GM20431 (cell line): ENCODE results near the gene DOCK8.
"Not testable (repeated sequence)": the region's sequence is repeated elsewhere in the genome, so short reads cannot be mapped to it uniquely, and the experiment has no call there.

Experiments
- in situ Hi-C: fragments of 300-500 bp; cut with MseI, MboI; formaldehyde crosslinking; loops from one replicate; pipeline ENCODE4 v1.15.0; 2020; ENCODE audit warnings: low sequenced_read_pairs; ENCODE audit not compliant: unreplicated experiment

Gene DOCK8

DNA sequence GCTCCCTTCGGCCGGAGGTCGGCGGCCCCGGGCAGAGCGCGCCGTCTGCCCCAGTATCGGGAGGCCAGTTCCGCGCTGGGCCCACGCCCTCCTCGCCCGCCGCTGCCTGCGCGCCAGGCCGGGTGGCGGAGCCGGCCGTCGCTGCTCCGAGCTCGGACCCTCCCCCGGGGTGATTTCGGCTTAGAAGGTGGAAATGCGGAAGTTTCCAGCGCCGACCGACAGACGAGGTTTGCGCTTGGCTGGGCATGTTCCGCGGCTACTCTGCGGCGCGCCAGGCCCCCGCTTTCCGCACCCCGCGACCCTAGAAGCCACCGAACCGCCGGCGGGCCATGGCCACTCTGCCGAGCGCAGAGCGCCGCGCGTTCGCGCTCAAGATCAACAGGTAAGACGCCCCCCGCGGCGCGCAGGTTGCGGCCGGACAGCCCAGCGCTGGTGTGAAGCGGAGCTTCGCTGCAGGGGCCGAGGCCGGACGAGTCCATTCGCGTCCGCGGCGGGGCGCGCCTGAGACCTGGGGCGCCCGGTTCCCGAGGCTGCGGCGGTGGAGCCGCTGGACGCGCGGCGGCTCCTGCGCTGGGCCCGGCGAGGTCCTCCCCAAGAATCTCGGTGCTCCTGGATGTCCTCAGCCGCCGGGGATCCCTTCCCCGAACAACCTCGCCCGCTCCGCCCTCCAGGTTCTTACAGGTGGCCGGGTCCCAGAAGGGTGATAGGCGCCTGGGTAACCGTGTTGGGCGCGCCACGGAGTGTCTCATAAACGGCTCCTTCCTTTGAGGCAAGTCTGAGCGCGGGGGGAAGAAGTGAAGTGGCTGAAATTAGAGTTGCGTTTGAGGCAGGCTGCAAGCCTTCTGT lies at the start of gene DOCK8:
TSS of gene DOCK8 (plus strand) at position 218 of the 846 bp plus-strand sequence. CDS start at position 330, 112 bp downstream.
- in situ Hi-C loops: no loop called here

- in situ Hi-C loops: not testable (repeated sequence)
Measured at GRCh38 chr9:169757-170156, 44.9 kb upstream of the DOCK8 start.

GRCh38 chr9:178140-178825 lies 36.4 kb upstream of the DOCK8 start:
- in situ Hi-C loops: not testable (repeated sequence)

GRCh38 chr9:178970-179383 lies 35.7 kb upstream of the DOCK8 start, which contains the start of gene ZNG1A:
Gene ZNG1A, minus strand, starts transcription at chr9:179056. Its CDS starts 87 bp downstream, at chr9:178969.
- in situ Hi-C loops: not testable (repeated sequence)

DNA sequence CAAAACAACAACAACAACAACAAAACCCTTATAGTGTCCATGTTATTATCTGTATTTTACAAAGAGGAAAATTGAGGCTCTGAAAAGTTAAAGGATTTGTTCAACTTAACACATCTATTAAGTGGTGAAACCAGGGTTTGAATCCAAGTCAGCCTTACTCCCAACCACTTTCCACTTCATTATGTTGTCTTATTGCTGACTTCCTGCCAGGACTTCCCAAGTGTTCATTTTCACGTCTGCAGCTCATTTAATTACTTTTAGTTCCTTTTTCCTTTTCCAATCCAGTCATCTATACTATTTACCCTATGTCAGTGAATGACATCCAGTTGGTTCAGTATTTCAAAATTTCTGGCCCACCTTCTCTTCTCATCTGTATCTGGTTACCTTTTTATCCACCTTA lies 15.1 kb upstream of the DOCK8 start:
- in situ Hi-C loops: not testable (repeated sequence)

DNA sequence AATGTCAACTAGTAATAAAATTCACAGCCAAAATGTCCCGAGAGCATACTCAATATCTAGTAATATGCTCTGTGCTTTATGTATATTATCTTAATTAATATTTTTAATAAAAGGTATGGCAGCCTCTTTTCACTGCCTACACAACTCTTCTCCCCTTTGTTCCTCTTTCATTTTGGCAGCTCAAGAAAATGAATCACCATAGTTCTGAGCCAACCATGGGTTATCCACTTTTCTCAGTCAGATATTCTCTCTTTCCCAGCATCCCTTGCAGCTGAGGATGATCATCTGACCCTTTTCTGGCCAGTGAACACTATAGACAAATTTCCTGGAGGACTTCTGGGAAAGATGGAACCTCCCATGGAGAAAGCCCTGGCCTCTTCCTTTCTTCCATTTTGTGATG lies 8.2 kb upstream of the DOCK8 start:
- in situ Hi-C loops: no loop called here

DNA sequence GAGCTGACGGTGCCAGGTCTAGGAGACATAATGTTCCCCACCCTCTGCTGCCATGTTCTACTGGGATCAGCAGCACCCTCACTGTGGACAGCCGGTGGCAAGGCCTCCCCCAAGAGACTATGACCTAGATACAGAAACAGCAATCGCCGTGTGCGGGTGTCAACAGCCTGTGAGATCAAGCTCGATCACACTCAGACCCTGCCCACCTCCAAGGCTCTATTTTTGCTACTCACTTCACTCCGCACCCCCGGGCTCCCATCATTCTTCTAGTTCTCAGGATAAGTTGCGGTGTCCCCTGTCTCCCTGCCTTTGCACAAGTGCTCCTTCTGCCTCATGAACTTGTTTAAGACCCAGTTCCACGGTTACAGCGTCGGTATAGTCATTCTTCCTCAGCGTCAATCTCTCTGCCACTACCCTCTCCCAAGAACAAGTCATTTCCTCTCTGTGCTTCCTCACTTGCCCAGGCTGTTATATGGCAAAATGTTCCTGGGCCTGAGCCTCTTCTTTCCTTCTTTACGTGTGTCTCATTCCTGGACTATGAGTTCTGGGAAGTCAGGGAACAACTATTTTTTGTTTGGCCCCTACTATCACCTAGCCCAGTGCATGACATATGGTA lies 5.4 kb upstream of the DOCK8 start:
- in situ Hi-C loops: no loop called here

DNA sequence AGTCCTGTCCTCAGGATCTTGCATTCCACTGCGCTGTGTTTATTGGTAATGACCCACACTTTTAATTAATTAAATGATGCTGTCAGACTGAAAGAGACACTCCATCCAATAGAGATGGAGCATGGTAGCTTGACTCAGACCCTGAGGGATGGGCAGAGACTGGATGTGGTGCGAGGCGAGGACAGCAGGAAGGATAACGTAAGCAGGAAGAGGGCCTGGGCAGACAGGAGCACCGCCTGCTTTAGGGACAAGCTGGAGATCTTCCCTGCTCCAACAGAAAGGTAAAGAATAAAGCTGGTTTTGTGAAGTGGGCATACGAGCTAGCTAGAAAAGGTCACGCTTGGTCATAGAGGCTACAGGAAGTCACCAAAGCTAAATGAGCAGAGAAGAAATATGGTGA lies 3.6 kb upstream of the DOCK8 start:
- in situ Hi-C loops: no loop called here

- in situ Hi-C loops: no loop called here
Measured at GRCh38 chr9:211557-211956, 3.1 kb upstream of the DOCK8 start.

DNA sequence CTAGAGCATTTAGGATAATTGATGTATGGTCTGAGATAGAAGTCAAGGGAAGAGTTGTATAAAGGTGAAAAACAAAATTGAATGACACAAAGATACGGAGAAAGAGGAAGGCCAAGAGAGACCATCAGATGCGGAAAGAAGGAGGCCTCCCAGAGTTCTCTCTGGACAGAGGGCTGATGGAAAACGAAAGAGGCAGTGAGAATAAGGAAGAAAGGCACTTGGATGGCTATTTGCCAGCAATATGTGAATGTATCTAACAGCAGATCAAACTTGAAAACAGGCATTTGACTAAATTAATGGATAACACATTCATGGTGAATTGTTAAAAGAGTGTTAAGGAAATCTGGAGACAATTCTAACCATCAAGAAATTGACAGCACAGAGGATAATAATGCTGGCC lies 2.4 kb upstream of the DOCK8 start:
- in situ Hi-C loops: no loop called here

- in situ Hi-C loops: not testable (repeated sequence)
Measured at GRCh38 chr9:213901-214300, 764 bp upstream of the DOCK8 start.

- in situ Hi-C loops: no loop called here
Measured at GRCh38 chr9:214351-214647, 366 bp upstream of the DOCK8 start.

GRCh38 chr9:215631-216155 lies 1.0 kb downstream of the DOCK8 start:
- in situ Hi-C loops: no loop called here

- in situ Hi-C loops: no loop called here
Measured at GRCh38 chr9:216866-217265, 2.2 kb downstream of the DOCK8 start.

GRCh38 chr9:217950-218349 lies 3.3 kb downstream of the DOCK8 start:
- in situ Hi-C loops: no loop called here

DNA sequence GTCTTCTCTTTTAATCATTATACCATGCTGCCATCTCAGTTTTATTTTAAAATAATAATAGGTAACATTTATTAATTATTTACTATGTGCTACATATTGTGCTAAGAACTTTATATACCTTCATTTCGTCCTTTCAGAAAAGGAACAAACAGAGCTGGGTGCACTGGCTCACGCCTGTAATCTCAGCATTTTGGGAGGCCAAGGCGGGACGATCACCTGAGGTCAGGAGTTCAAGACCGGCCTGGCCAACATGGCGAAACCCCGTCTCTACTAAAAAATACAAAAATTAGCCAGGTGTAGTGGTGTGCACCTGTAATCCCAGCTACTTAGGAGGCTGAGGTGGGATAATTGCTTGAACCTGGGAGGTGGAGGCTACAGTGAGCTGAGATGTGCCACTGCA lies 4.4 kb downstream of the DOCK8 start:
- in situ Hi-C loops: not testable (repeated sequence)

- in situ Hi-C loops: no loop called here
Measured at GRCh38 chr9:219670-220365, 5.2 kb downstream of the DOCK8 start.

- in situ Hi-C loops: no loop called here
Measured at GRCh38 chr9:221989-222776, 7.5 kb downstream of the DOCK8 start.

GRCh38 chr9:223152-223551 lies 8.5 kb downstream of the DOCK8 start:
- in situ Hi-C loops: no loop called here

- in situ Hi-C loops: no loop called here
Measured at GRCh38 chr9:224026-224425, 9.4 kb downstream of the DOCK8 start.
